ENCODE results near the gene ERI2.
"Not testable (repeated sequence)": the region's sequence is repeated elsewhere in the genome, so short reads cannot be mapped to it uniquely, and the experiment has no call there.

Gene ERI2

GRCh38 chr16:20762404-20763123 is 43.7 kb downstream of the ERI2 start:
- no peak for DNase-seq

GRCh38 chr16:20761175-20761574 is 45.1 kb downstream of the ERI2 start:
- no peak for DNase-seq

- DNase-seq: no peak
Measured at GRCh38 chr16:20760346-20760745, 45.9 kb downstream of the ERI2 start.

- not testable (repeated sequence) for DNase-seq
Measured at GRCh38 chr16:20755799-20756198, 50.5 kb downstream of the ERI2 start.

GRCh38 chr16:20755238-20755637 is 51.0 kb downstream of the ERI2 start:
- no peak for DNase-seq

- DNase-seq: no peak
Measured at GRCh38 chr16:20753727-20754126, 52.5 kb downstream of the ERI2 start.

GRCh38 chr16:20750558-20750957 is 55.7 kb downstream of the ERI2 start:
- DNase-seq: no peak

GRCh38 chr16:20749474-20749873 is 56.8 kb downstream of the ERI2 start:
- DNase-seq: no peak

- DNase-seq: no peak
Measured at GRCh38 chr16:20747030-20747816, 59.0 kb downstream of the ERI2 start.

- no peak for DNase-seq
Measured at GRCh38 chr16:20746461-20746860, 59.8 kb downstream of the ERI2 start.

Measured in COR-L47 (cell line).